GM23338 (cell line): ENCODE data around the gene FGD3. TPM values are rescaled to one million over a fixed set of nuclear protein-coding genes. Genes with fewer than 3 reads are reported as not detected.

ENCODE experiments used
- ATAC-seq: fragments of 200-7000 bp; cut with Tn5 transposase; 3 replicates; pipeline ENCODE4 v1.9.1; 2020
- DNase-seq: peaks from one replicate; pipeline ENCODE4 v3.0.0-alpha.2; 2015; ENCODE audit warnings: low spot score
- H2AFZ ChIP-seq: fragments of 200-600 bp; sonication (generic); 2 replicates; pipeline ENCODE4 v1.8.0; 2016; ENCODE audit warnings: antibody characterized with exemption, mild to moderate bottlenecking, moderate library complexity
- H3F3A ChIP-seq: fragments of 200-600 bp; sonication (generic); replicated peaks from 2 replicates; pipeline ENCODE4 v1.8.0; 2017; ENCODE audit warnings: antibody characterized with exemption, mixed run types, low read depth
- H3K27ac ChIP-seq: fragments of 200-600 bp; sonication (generic); 2 replicates; pipeline ENCODE4 v1.6.1; 2016; ENCODE audit warnings: low read depth
- H3K27me3 ChIP-seq: fragments of 200-600 bp; sonication (generic); 2 replicates; pipeline ENCODE4 v1.8.0; 2016; ENCODE audit warnings: mild to moderate bottlenecking, mixed run types, moderate library complexity; ENCODE audit not compliant: insufficient read depth
- H3K36me3 ChIP-seq: fragments of 200-600 bp; sonication (generic); 2 replicates; pipeline ENCODE4 v1.8.0; 2016; ENCODE audit warnings: mild to moderate bottlenecking; ENCODE audit not compliant: insufficient read depth
- H3K4me1 ChIP-seq: fragments of 200-600 bp; sonication (generic); 2 replicates; pipeline ENCODE4 v1.8.0; 2016; ENCODE audit warnings: mild to moderate bottlenecking, moderate library complexity; ENCODE audit not compliant: insufficient read depth
- H3K4me2 ChIP-seq: fragments of 200-600 bp; sonication (generic); 2 replicates; pipeline ENCODE4 v1.7.1; 2017; ENCODE audit warnings: mixed run types
- H3K4me3 ChIP-seq: fragments of 200-600 bp; sonication (generic); 2 replicates; pipeline ENCODE4 v1.6.1; 2016; ENCODE audit warnings: mixed run types
- H3K79me2 ChIP-seq: fragments of 200-600 bp; sonication (generic); replicated peaks from 2 replicates; pipeline ENCODE4 v1.8.0; 2017; ENCODE audit warnings: mild to moderate bottlenecking; ENCODE audit not compliant: insufficient read depth
- H3K9me2 ChIP-seq: fragments of 200-600 bp; sonication (generic); 2 replicates; pipeline ENCODE4 v1.8.0; 2017; ENCODE audit not compliant: insufficient read depth
- H4K20me1 ChIP-seq: fragments of 200-600 bp; sonication (generic); replicated peaks from 2 replicates; pipeline ENCODE4 v1.8.0; 2017; ENCODE audit warnings: mild to moderate bottlenecking; ENCODE audit not compliant: insufficient read depth
- H3K27ac Mint-ChIP-seq: 2 replicates; pipeline ENCODE4 v1.8.0; 2020; ENCODE audit warnings: inconsistent platforms, mild to moderate bottlenecking, moderate library complexity, mixed read lengths
- H3K27me3 Mint-ChIP-seq: 3 replicates; pipeline ENCODE4 v1.8.0; 2022; ENCODE audit warnings: low read depth, mild to moderate bottlenecking, moderate library complexity, mixed read lengths, inconsistent platforms; ENCODE audit not compliant: insufficient read depth, poor library complexity
- H3K36me3 Mint-ChIP-seq: 3 replicates; pipeline ENCODE4 v1.8.0; 2021; ENCODE audit warnings: low read depth, mild to moderate bottlenecking, inconsistent platforms, moderate library complexity, mixed read lengths
- H3K4me1 Mint-ChIP-seq: 3 replicates; pipeline ENCODE4 v1.8.0; 2020; ENCODE audit warnings: mild to moderate bottlenecking, inconsistent platforms, mixed read lengths
- H3K4me3 Mint-ChIP-seq: 3 replicates; pipeline ENCODE4 v1.8.0; 2021; ENCODE audit warnings: moderate library complexity, mild to moderate bottlenecking, inconsistent platforms, mixed read lengths
- H3K9me3 Mint-ChIP-seq: 3 replicates; pipeline ENCODE4 v1.8.0; 2020; ENCODE audit warnings: moderate library complexity, mild to moderate bottlenecking, inconsistent platforms, mixed read lengths
- CREB1 ChIP-seq: fragments of 250-450 bp; sonication (Bioruptor Pico); IDR thresholded peaks from 2 replicates; pipeline ENCODE4 v1.5.0; 2020; ENCODE audit warnings: low read depth, mild to moderate bottlenecking, moderate library complexity
- ETS1 ChIP-seq: IDR thresholded peaks from 2 replicates; pipeline ENCODE4 v1.6.1; 2016; ENCODE audit warnings: antibody characterized with exemption
- EZH2 ChIP-seq: fragments of 200-600 bp; sonication (generic); IDR thresholded peaks from one replicate; pipeline ENCODE4 v1.8.0; 2017; ENCODE audit warnings: antibody characterized with exemption, mild to moderate bottlenecking, low read depth; ENCODE audit not compliant: unreplicated experiment
- EZH2phosphoT487 ChIP-seq: fragments of 200-600 bp; sonication (generic); IDR thresholded peaks from one replicate; pipeline ENCODE4 v1.8.1; 2018; ENCODE audit warnings: antibody characterized with exemption; ENCODE audit not compliant: unreplicated experiment
- JUNB ChIP-seq: IDR thresholded peaks from one replicate; pipeline ENCODE4 v1.6.1; 2016; ENCODE audit warnings: antibody characterized with exemption; ENCODE audit not compliant: unreplicated experiment
- NANOG ChIP-seq: IDR thresholded peaks from 2 replicates; pipeline ENCODE4 v1.6.1; 2016; ENCODE audit warnings: antibody characterized with exemption, borderline replicate concordance
- POLR2AphosphoS5 ChIP-seq: IDR thresholded peaks from 2 replicates; pipeline ENCODE4 v1.6.1; 2016; ENCODE audit warnings: antibody characterized with exemption, low read depth
- REST ChIP-seq: IDR thresholded peaks from one replicate; pipeline ENCODE4 v1.6.1; 2018; ENCODE audit warnings: antibody characterized with exemption; ENCODE audit not compliant: unreplicated experiment
- STAT1 ChIP-seq: IDR thresholded peaks from one replicate; pipeline ENCODE4 v1.6.1; 2016; ENCODE audit warnings: antibody characterized with exemption; ENCODE audit not compliant: unreplicated experiment
- ZNF114 ChIP-seq: fragments of 250-450 bp; sonication (Bioruptor Pico); IDR thresholded peaks from 2 replicates; pipeline ENCODE4 v1.5.0; 2020; ENCODE audit warnings: mild to moderate bottlenecking, moderate library complexity
- ZNF331 ChIP-seq: fragments of 250-450 bp; sonication (Bioruptor Pico); IDR thresholded peaks from 2 replicates; pipeline ENCODE4 v1.5.0; 2020; ENCODE audit warnings: low read depth, mild to moderate bottlenecking, moderate library complexity
- ZNF462 ChIP-seq: fragments of 250-450 bp; sonication (Bioruptor Pico); IDR thresholded peaks from 2 replicates; pipeline ENCODE4 v1.5.0; 2020; ENCODE audit warnings: mild to moderate bottlenecking, moderate library complexity
- polyA plus RNA-seq: library from polyadenylated mRNA; unstranded; fragments of >200 nt; fragmentation: Nextera tagmentation; extraction: Ambion mirVana; gene quantifications from 2 replicates; pipeline ENCODE4 v1.2.1, GENCODE V29; 2016
- total RNA-seq: library from RNA; depleted of rRNA; stranded (reverse); fragments of >200 nt; shearing (Covaris generic); gene quantifications from 2 replicates; pipeline ENCODE4 v1.2.3, GENCODE V29; 2014
- TF ChIP-seq, protein P1 (sequence below), 2 experiments: fragments of 200-600 bp in 1 of 2; sonication (generic) in 1 of 2; conservative IDR thresholded peaks; 2 replicates each; pipeline versions ENCODE4 v1.5.1 to v1.6.1; 2016 to 2017; ENCODE audit warnings: antibody characterized with exemption in 2 of 2, low read depth in 2 of 2, mild to moderate bottlenecking in 2 of 2, moderate library complexity in 1 of 2

Gene FGD3
- total and polyA plus RNA-seq, 2 experiments from 2014 or later: 0.95 to 1.7 TPM

- Histone ChIP-seq H3K36me3 (no peaks in the 10 kb centered on the region), H4K20me1 (no peaks in the 10 kb centered on the region), H3K79me2 (no peaks in the 10 kb centered on the region), H3K27ac (no peak overlapping the region), H3K4me1 (peaks cover 5% of the 10 kb centered on the region), H3K4me3 (no peak overlapping the region), H3K9me2 (no peaks in the 10 kb centered on the region), H3F3A (no peaks in the 10 kb centered on the region), H3K27me3 (no peaks in the 10 kb centered on the region), H3K4me2 (no peak overlapping the region), H2AFZ (peak overlapping the region; percentile 47; the same call in 1 of the 2 replicates)
- Mint-ChIP-seq H3K36me3 (no peaks in the 10 kb centered on the region; the same call in 2 of the 3 replicates), H3K4me3 (no peak overlapping the region), H3K27ac (no peak overlapping the region; the same call in 1 of the 2 replicates), H3K27me3 (peaks cover 10% of the 10 kb centered on the region), H3K4me1 (peaks cover 17% of the 10 kb centered on the region), H3K9me3 (peaks cover 6% of the 10 kb centered on the region; the same call in 2 of the 3 replicates)
- TF ChIP-seq STAT1: no peak
- no peak for TF ChIP-seq CREB1 (CRISPR knock-in tag)
- TF ChIP-seq EZH2phosphoT487: no peak
- TF ChIP-seq ETS1: no peak
- TF ChIP-seq, protein P1, sequence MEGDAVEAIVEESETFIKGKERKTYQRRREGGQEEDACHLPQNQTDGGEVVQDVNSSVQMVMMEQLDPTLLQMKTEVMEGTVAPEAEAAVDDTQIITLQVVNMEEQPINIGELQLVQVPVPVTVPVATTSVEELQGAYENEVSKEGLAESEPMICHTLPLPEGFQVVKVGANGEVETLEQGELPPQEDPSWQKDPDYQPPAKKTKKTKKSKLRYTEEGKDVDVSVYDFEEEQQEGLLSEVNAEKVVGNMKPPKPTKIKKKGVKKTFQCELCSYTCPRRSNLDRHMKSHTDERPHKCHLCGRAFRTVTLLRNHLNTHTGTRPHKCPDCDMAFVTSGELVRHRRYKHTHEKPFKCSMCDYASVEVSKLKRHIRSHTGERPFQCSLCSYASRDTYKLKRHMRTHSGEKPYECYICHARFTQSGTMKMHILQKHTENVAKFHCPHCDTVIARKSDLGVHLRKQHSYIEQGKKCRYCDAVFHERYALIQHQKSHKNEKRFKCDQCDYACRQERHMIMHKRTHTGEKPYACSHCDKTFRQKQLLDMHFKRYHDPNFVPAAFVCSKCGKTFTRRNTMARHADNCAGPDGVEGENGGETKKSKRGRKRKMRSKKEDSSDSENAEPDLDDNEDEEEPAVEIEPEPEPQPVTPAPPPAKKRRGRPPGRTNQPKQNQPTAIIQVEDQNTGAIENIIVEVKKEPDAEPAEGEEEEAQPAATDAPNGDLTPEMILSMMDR (conservative IDR thresholded peaks at IDR 0.05; ENCODE audit: low read depth in 2 of 2): no peak
- no peak for TF ChIP-seq REST
- TF ChIP-seq POLR2AphosphoS5: no peak
- no peak for TF ChIP-seq EZH2
- no peak for TF ChIP-seq ZNF114
- TF ChIP-seq NANOG: no peak
- TF ChIP-seq ZNF331 (CRISPR knock-in tag): no peak
- no peak for TF ChIP-seq JUNB
- no peak for TF ChIP-seq ZNF462 (CRISPR knock-in tag)
- no peak for ATAC-seq
- DNase-seq: no peak
These were observed 17.3 kb downstream of the FGD3 start for GRCh38 chr9:92964607-92965060.
